DMS153 treated with DMSO at 0.1 percent for 48 hours (cell line): ENCODE results near the gene TBC1D16.

Experiments
- DNase-seq: peaks from one replicate; lab custom pipeline; 2025; ENCODE audit not compliant: unreplicated experiment; lab: John Stamatoyannopoulos, UW

The TBC1D16 gene

GRCh38 chr17:80035687-80035936, at the start of gene TBC1D16:
TBC1D16 (minus strand) TSS chr17:80035872; CDS start chr17:80013547, 22,325 bp downstream.
- no peak for DNase-seq

GRCh38 chr17:80084773-80085172, 49.1 kb upstream of the TBC1D16 start:
- no peak for DNase-seq

- DNase-seq, result no peak
Observed at GRCh38 chr17:80083136-80083661, 47.5 kb upstream of the TBC1D16 start.

GRCh38 chr17:80082403-80083135, 46.9 kb upstream of the TBC1D16 start:
- peak; percentile 51 for DNase-seq

- no peak for DNase-seq
Observed at GRCh38 chr17:80081596-80081995, 45.9 kb upstream of the TBC1D16 start.

GRCh38 chr17:80080081-80080480, 44.4 kb upstream of the TBC1D16 start:
- no peak for DNase-seq

- DNase-seq, result no peak
Observed at GRCh38 chr17:80072410-80072809, 36.7 kb upstream of the TBC1D16 start.

GRCh38 chr17:80071116-80071841, 35.6 kb upstream of the TBC1D16 start:
- peak; percentile 56 for DNase-seq

GRCh38 chr17:80070375-80071115, 34.9 kb upstream of the TBC1D16 start:
- no peak for DNase-seq

- no peak for DNase-seq
Observed at GRCh38 chr17:80068301-80069222, 32.9 kb upstream of the TBC1D16 start.

- DNase-seq, result no peak
Observed at GRCh38 chr17:80067393-80067986, 31.8 kb upstream of the TBC1D16 start.

- no peak for DNase-seq
Observed at GRCh38 chr17:80065478-80066170, 30.0 kb upstream of the TBC1D16 start.

GRCh38 chr17:80064696-80065095, 29.0 kb upstream of the TBC1D16 start:
- DNase-seq, result no peak

- DNase-seq, result no peak
Observed at GRCh38 chr17:80063830-80064585, 28.3 kb upstream of the TBC1D16 start.

- no peak for DNase-seq
Observed at GRCh38 chr17:80061421-80061820, 25.7 kb upstream of the TBC1D16 start.

- no peak for DNase-seq
Observed at GRCh38 chr17:80060644-80061043, 25.0 kb upstream of the TBC1D16 start.

GRCh38 chr17:80058311-80058955, 22.8 kb upstream of the TBC1D16 start:
- DNase-seq, result no peak

- no peak for DNase-seq
Observed at GRCh38 chr17:80055597-80055996, 19.9 kb upstream of the TBC1D16 start.

GRCh38 chr17:80053102-80053501, 17.4 kb upstream of the TBC1D16 start:
- DNase-seq, result no peak
